Measurements from ENCODE around the gene COCH.
"Not testable (repeated sequence)": the region's sequence is repeated elsewhere in the genome, so short reads cannot be mapped to it uniquely, and the experiment has no call there.

Gene COCH

DNA sequence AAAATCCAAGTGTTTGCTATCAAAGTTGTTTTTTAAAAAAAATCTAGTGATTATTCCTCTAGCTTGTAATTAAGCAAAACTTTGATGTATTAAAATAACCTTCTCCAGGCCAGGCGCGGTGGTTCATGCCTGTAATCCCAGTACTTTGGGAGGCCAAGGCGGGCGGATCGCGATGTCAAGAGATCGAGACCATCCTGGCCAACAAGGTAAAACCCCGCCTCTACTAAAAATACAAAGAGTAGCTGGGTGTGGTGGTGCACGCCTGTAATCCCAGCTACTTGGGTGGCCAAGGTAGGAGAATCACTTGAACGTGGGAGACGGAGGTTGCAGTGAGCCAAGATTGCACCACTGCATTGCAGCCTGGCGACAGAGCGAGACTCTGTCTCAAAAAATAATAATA is 59.6 kb downstream of the COCH start:
- DNase-seq = not testable (repeated sequence)

DNA sequence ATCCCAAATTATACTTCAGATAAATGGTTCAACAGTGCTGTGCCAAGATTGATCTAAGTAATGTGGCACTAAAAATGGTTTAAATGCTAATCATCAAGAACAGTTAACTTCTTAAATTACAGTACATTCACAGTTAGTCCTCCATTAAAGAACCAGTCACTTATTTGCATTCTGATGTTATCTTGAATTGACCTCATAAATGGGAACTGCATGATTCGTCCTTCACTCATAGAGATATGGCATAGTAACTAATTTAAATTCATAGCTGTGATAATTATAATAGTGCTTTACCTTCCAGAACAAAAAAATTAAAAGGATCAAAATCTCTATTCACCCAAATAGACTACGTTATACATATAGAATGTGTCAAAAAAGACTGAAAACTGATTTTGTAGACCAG is 61.1 kb downstream of the COCH start:
- no peak for DNase-seq

DNA sequence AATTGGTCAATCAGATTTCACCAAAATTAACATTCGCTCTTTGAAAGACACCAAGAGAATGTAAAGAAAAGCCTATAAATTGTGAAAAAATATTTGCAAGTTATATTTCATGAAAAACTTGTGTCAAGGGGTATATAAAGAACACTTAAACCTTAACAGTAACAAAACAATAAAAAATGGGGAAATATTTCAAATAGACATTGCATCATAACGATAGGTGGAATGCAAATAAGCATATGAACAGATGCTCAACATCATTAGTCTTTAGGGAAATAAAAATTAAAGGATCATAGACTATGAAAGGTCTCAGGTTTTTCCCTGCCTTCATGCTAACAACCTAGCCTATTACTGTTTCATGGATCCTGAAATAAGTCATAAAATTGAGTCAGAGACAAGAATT is 64.3 kb downstream of the COCH start:
- no peak for DNase-seq

All from NCI-H510A (cell line).